Measurements from ENCODE around the gene HEXD. TPM values are rescaled to one million over a fixed set of nuclear protein-coding genes. Genes with fewer than 3 reads are reported as not detected.

Gene HEXD
- total RNA-seq, 1 donor from 2014 or later, result 9.7 TPM

GRCh38 chr17:82483836-82484235, 65.7 kb downstream of the HEXD start:
- FAIRE-seq (no peak), DNase-seq (ENCODE audit: low read depth) (no peak)
- H3K36me3 ChIP-seq (ENCODE audit: control insufficient read depth, insufficient read depth, low read length), result peaks cover 35% of the 10 kb centered on the region
- H3K27me3 ChIP-seq (ENCODE audit: control insufficient read depth, insufficient read depth, low read length), result no peaks in the 10 kb centered on the region
- H3K4me3 ChIP-seq (ENCODE audit: low read depth, low read length), result no peak overlapping the region
- no peak for TF ChIP-seq CTCF (IDR thresholded peaks at IDR 0.05; ENCODE audit: insufficient read depth, low read length, severe bottlenecking)

- H3K36me3 ChIP-seq (ENCODE audit: control insufficient read depth, insufficient read depth, low read length), result peaks cover 23% of the 10 kb centered on the region
- no peak for DNase-seq (ENCODE audit: low read depth)
- peak; percentile 7 for FAIRE-seq
- TF ChIP-seq CTCF (IDR thresholded peaks at IDR 0.05; ENCODE audit: insufficient read depth, low read length, severe bottlenecking), result no peak
- H3K4me3 ChIP-seq (ENCODE audit: low read depth, low read length), result no peak overlapping the region
- no peaks in the 10 kb centered on the region for H3K27me3 ChIP-seq (ENCODE audit: control insufficient read depth, insufficient read depth, low read length)
These were observed 68.3 kb downstream of the HEXD start for GRCh38 chr17:82486231-82487094.

- no peak for FAIRE-seq
- DNase-seq (ENCODE audit: low read depth), result no peak
- peaks cover 21% of the 10 kb centered on the region for H3K36me3 ChIP-seq (ENCODE audit: control insufficient read depth, insufficient read depth, low read length)
- H3K27me3 ChIP-seq (ENCODE audit: control insufficient read depth, insufficient read depth, low read length), result no peaks in the 10 kb centered on the region
- H3K4me3 ChIP-seq (ENCODE audit: low read depth, low read length), result no peak overlapping the region
- TF ChIP-seq CTCF (IDR thresholded peaks at IDR 0.05; ENCODE audit: insufficient read depth, low read length, severe bottlenecking), result no peak
These were observed 69.8 kb downstream of the HEXD start for GRCh38 chr17:82487910-82488309.

GRCh38 chr17:82489117-82489516, 71.0 kb downstream of the HEXD start:
- H3K4me3 ChIP-seq (ENCODE audit: low read depth, low read length), result no peak overlapping the region
- peaks cover 15% of the 10 kb centered on the region for H3K36me3 ChIP-seq (ENCODE audit: control insufficient read depth, insufficient read depth, low read length)
- FAIRE-seq, result no peak
- H3K27me3 ChIP-seq (ENCODE audit: control insufficient read depth, insufficient read depth, low read length), result no peaks in the 10 kb centered on the region
- DNase-seq (ENCODE audit: low read depth), result no peak
- no peak for TF ChIP-seq CTCF (IDR thresholded peaks at IDR 0.05; ENCODE audit: insufficient read depth, low read length, severe bottlenecking)

GRCh38 chr17:82489851-82490511, 71.8 kb downstream of the HEXD start:
- no peak for FAIRE-seq

More at GRCh38 chr17:82489851-82490511, 71.8 kb downstream of the HEXD start:
- Histone ChIP-seq H3K36me3 (ENCODE audit: control insufficient read depth, insufficient read depth, low read length) (peaks cover 11% of the 10 kb centered on the region), H3K4me3 (ENCODE audit: low read depth, low read length) (no peak overlapping the region), H3K27me3 (ENCODE audit: control insufficient read depth, insufficient read depth, low read length) (no peaks in the 10 kb centered on the region)
- no peak for DNase-seq (ENCODE audit: low read depth)
- TF ChIP-seq CTCF (IDR thresholded peaks at IDR 0.05; ENCODE audit: insufficient read depth, low read length, severe bottlenecking), result no peak
